ENCODE measurements around the gene RPS16.

GRCh38 chr19:39422020-39422419, 13.7 kb downstream of the RPS16 start:
- TF ChIP-seq CTCF (IDR thresholded peaks at IDR 0.05) (no peak), POLR2AphosphoS5 (IDR thresholded peaks at IDR 0.05; ENCODE audit: insufficient read depth in 1 of 2, low read depth in 1 of 2) (no peak), POLR2A (IDR thresholded peaks at IDR 0.05) (no peak)

Data from vagina (tissue), 2 donors.